Transverse colon (tissue), 3 donors: Measurements from ENCODE around the gene ALPI.

Source experiments
- POLR2A ChIP-seq: fragments of 450-650 bp; IDR thresholded peaks from one replicate; pipeline ENCODE4 v1.6.1; 2016; ENCODE audit warnings: antibody characterized with exemption, mild to moderate bottlenecking, moderate library complexity
- TF ChIP-seq, protein P1 (sequence below), 5 experiments: fragments of 200-600 bp in 3 of 5; fragments of 450-650 bp in 2 of 5; sonication (generic) in 3 of 5; IDR thresholded peaks; 1 replicate in 2 of 5; 2 replicates in 3 of 5; pipeline ENCODE4 v1.5.1; 2016 to 2017; ENCODE audit warnings: antibody characterized with exemption in 5 of 5, inconsistent platforms in 3 of 5, mild to moderate bottlenecking in 2 of 5, moderate library complexity in 1 of 5

- TF ChIP-seq POLR2A: no peak
- TF ChIP-seq, protein P1, sequence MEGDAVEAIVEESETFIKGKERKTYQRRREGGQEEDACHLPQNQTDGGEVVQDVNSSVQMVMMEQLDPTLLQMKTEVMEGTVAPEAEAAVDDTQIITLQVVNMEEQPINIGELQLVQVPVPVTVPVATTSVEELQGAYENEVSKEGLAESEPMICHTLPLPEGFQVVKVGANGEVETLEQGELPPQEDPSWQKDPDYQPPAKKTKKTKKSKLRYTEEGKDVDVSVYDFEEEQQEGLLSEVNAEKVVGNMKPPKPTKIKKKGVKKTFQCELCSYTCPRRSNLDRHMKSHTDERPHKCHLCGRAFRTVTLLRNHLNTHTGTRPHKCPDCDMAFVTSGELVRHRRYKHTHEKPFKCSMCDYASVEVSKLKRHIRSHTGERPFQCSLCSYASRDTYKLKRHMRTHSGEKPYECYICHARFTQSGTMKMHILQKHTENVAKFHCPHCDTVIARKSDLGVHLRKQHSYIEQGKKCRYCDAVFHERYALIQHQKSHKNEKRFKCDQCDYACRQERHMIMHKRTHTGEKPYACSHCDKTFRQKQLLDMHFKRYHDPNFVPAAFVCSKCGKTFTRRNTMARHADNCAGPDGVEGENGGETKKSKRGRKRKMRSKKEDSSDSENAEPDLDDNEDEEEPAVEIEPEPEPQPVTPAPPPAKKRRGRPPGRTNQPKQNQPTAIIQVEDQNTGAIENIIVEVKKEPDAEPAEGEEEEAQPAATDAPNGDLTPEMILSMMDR (IDR thresholded peaks at IDR 0.05): no peak
These were observed 19.4 kb upstream of the ALPI start for GRCh38 chr2:232436381-232437194.
